NCI-H226 (cell line): ENCODE results near the gene ASNSD1.
A peak's percentile ranks its signal among the peaks of the same experiment; 100 is the strongest.

Experiments used
- DNase-seq: peaks from one replicate; pipeline ENCODE4 v3.0.0-alpha.2; 2015

ASNSD1 gene

GRCh38 chr2:189661148-189661956 is at the start of gene ASNSD1:
TSS of gene ASNSD1 (plus strand) at chr2:189661459. CDS start at chr2:189666133, 4,674 bp downstream.
- peak; percentile 95 for DNase-seq

- peak; percentile 96 for DNase-seq
Measured at GRCh38 chr2:189613077-189613636, 48.1 kb upstream of the ASNSD1 start.

GRCh38 chr2:189613650-189614420 is 47.4 kb upstream of the ASNSD1 start:
- peak; percentile 75 for DNase-seq

GRCh38 chr2:189614585-189614984 is 46.7 kb upstream of the ASNSD1 start:
- no peak for DNase-seq

GRCh38 chr2:189618197-189618596 is 43.1 kb upstream of the ASNSD1 start:
- no peak for DNase-seq

GRCh38 chr2:189621781-189622180 is 39.5 kb upstream of the ASNSD1 start:
- DNase-seq = no peak

GRCh38 chr2:189623049-189623448 is 38.2 kb upstream of the ASNSD1 start:
- no peak for DNase-seq

GRCh38 chr2:189624648-189625355 is 36.5 kb upstream of the ASNSD1 start:
- no peak for DNase-seq

- no peak for DNase-seq
Measured at GRCh38 chr2:189625636-189626035, 35.6 kb upstream of the ASNSD1 start.

GRCh38 chr2:189627789-189628188 is 33.5 kb upstream of the ASNSD1 start:
- DNase-seq = no peak

- no peak for DNase-seq
Measured at GRCh38 chr2:189628817-189629530, 32.3 kb upstream of the ASNSD1 start.

- no peak for DNase-seq
Measured at GRCh38 chr2:189629531-189630453, 31.5 kb upstream of the ASNSD1 start.

GRCh38 chr2:189631849-189632248 is 29.4 kb upstream of the ASNSD1 start:
- no peak for DNase-seq

- no peak for DNase-seq
Measured at GRCh38 chr2:189633392-189633811, 27.9 kb upstream of the ASNSD1 start.

- DNase-seq = no peak
Measured at GRCh38 chr2:189635353-189635752, 25.9 kb upstream of the ASNSD1 start.

GRCh38 chr2:189638301-189639006 is 22.8 kb upstream of the ASNSD1 start:
- DNase-seq = no peak

- peak; percentile 35 for DNase-seq
Measured at GRCh38 chr2:189639007-189639609, 22.2 kb upstream of the ASNSD1 start.

GRCh38 chr2:189641002-189641401 is 20.3 kb upstream of the ASNSD1 start:
- no peak for DNase-seq

GRCh38 chr2:189641590-189641989 is 19.7 kb upstream of the ASNSD1 start:
- no peak for DNase-seq

GRCh38 chr2:189646521-189646920 is 14.7 kb upstream of the ASNSD1 start:
- DNase-seq = no peak
